ENCODE measurements around the gene LRMDA. TPM values are rescaled to one million over a fixed set of nuclear protein-coding genes. Genes with fewer than 3 reads are reported as not detected.

The LRMDA gene
- total RNA-seq, 1 experiment from 2014 or later, result not detected

GRCh38 chr10:75398200-75398691, 33.2 kb upstream of the LRMDA start:
- POLR2A ChIA-PET (ENCODE audit: low non-redundant PET), result no interaction called here
- no peaks in the 10 kb centered on the region for H3K9me3 ChIP-seq (ENCODE audit: low read depth, low read length, poor library complexity, severe bottlenecking)
- CTCF ChIA-PET, result interaction anchor here (0.5 kb wide), 1 partner anchor 906 kb away, joined by 4 read pairs; no protein-coding TSS in a partner anchor
- no peak overlapping the region for H3K4me3 ChIP-seq (ENCODE audit: low read depth, low read length, poor library complexity, severe bottlenecking)
- BruUV-seq (replicated peaks), result no TSS peak
- H3K27ac ChIP-seq (ENCODE audit: low read depth, low read length, poor library complexity, severe bottlenecking), result no peak overlapping the region
- intact Hi-C loops (cut with micrococcal nuclease; ENCODE audit: unreplicated experiment), result no loop called here
- H3K36me3 ChIP-seq (ENCODE audit: insufficient read depth, low read length, poor library complexity, severe bottlenecking), result no peaks in the 10 kb centered on the region
- no peak for DNase-seq (ENCODE audit: low spot score)
- TF ChIP-seq EZH2 (IDR thresholded peaks at IDR 0.05; ENCODE audit: borderline replicate concordance, low read depth, low read length, poor library complexity, severe bottlenecking) (no peak), CTCF (conservative IDR thresholded peaks at IDR 0.05; ENCODE audit: low read depth, low read length) (no peak)
- peaks cover 17% of the 10 kb centered on the region for H3K4me1 ChIP-seq (ENCODE audit: insufficient read depth, low read length, poor library complexity, severe bottlenecking)
- H3K27me3 ChIP-seq (replicated peaks; ENCODE audit: insufficient read depth, low read depth, low read length, poor library complexity), result peaks cover 99% of the 10 kb centered on the region

GRCh38 chr10:75398692-75399460, 32.5 kb upstream of the LRMDA start:
- ChIA-PET POLR2A (ENCODE audit: low non-redundant PET) (no interaction called here), CTCF (no interaction called here)
- Histone ChIP-seq H3K27me3 (replicated peaks; ENCODE audit: insufficient read depth, low read depth, low read length, poor library complexity) (peaks cover 99% of the 10 kb centered on the region), H3K27ac (ENCODE audit: low read depth, low read length, poor library complexity, severe bottlenecking) (no peak overlapping the region), H3K9me3 (ENCODE audit: low read depth, low read length, poor library complexity, severe bottlenecking) (no peaks in the 10 kb centered on the region), H3K4me3 (ENCODE audit: low read depth, low read length, poor library complexity, severe bottlenecking) (no peak overlapping the region), H3K4me1 (ENCODE audit: insufficient read depth, low read length, poor library complexity, severe bottlenecking) (peaks cover 23% of the 10 kb centered on the region), H3K36me3 (ENCODE audit: insufficient read depth, low read length, poor library complexity, severe bottlenecking) (no peaks in the 10 kb centered on the region)
- TF ChIP-seq EZH2 (IDR thresholded peaks at IDR 0.05; ENCODE audit: borderline replicate concordance, low read depth, low read length, poor library complexity, severe bottlenecking) (no peak), CTCF (conservative IDR thresholded peaks at IDR 0.05; ENCODE audit: low read depth, low read length) (no peak)
- intact Hi-C loops (cut with micrococcal nuclease; ENCODE audit: unreplicated experiment), result no loop called here
- no TSS peak for BruUV-seq (replicated peaks)
- DNase-seq (ENCODE audit: low spot score), result no peak

- Histone ChIP-seq H3K4me1 (ENCODE audit: insufficient read depth, low read length, poor library complexity, severe bottlenecking) (peaks cover 28% of the 10 kb centered on the region), H3K9me3 (ENCODE audit: low read depth, low read length, poor library complexity, severe bottlenecking) (no peaks in the 10 kb centered on the region), H3K36me3 (ENCODE audit: insufficient read depth, low read length, poor library complexity, severe bottlenecking) (no peaks in the 10 kb centered on the region), H3K4me3 (ENCODE audit: low read depth, low read length, poor library complexity, severe bottlenecking) (peak overlapping the region; percentile 57), H3K27ac (ENCODE audit: low read depth, low read length, poor library complexity, severe bottlenecking) (no peak overlapping the region), H3K27me3 (replicated peaks; ENCODE audit: insufficient read depth, low read depth, low read length, poor library complexity) (peaks cover 99% of the 10 kb centered on the region)
- POLR2A ChIA-PET (ENCODE audit: low non-redundant PET), result no interaction called here
- peak; percentile 51 for TF ChIP-seq CTCF (conservative IDR thresholded peaks at IDR 0.05; ENCODE audit: low read depth, low read length)
- no peak for TF ChIP-seq EZH2 (IDR thresholded peaks at IDR 0.05; ENCODE audit: borderline replicate concordance, low read depth, low read length, poor library complexity, severe bottlenecking)
- CTCF ChIA-PET, result interaction anchor here (0.7 to 1.0 kb wide), 2 partner anchors 224 to 904 kb away, joined by 3 to 4 read pairs; no protein-coding TSS in a partner anchor
- intact Hi-C loops (cut with micrococcal nuclease; ENCODE audit: unreplicated experiment), result loop anchor here (1.0 to 10.0 kb wide), 5 partner anchors 515 to 1713 kb away; no protein-coding TSS in a partner anchor
- BruUV-seq (replicated peaks), result no TSS peak
- peak; percentile 60 for DNase-seq (ENCODE audit: low spot score)
These were observed 31.8 kb upstream of the LRMDA start for GRCh38 chr10:75399461-75400162.
